Calu3 (cell line): ENCODE measurements around the gene CPEB4. TPM values are rescaled to one million over a fixed set of nuclear protein-coding genes. Genes with fewer than 3 reads are reported as not detected.

ENCODE experiments used
- BruUV-seq: library from RNA; stranded (reverse); fragments of 400-500 nt; replicated peaks from 2 replicates; lab custom pipeline; 2021; lab: Mats Ljungman, UMichigan
- CTCF ChIA-PET: fragments of 300-600 bp; sonication (Branson Sonifier 250); formaldehyde crosslinking; loops from one replicate; lab custom pipeline; 2022; ENCODE audit warnings: antibody characterized with exemption; lab: Charles Lee
- DNase-seq: peaks from one replicate; pipeline ENCODE4 v3.0.0; 2022
- H3K27ac Mint-ChIP-seq: one replicate; pipeline ENCODE4 v1.8.0; 2022; ENCODE audit warnings: mixed read lengths; ENCODE audit not compliant: unreplicated experiment
- H3K27me3 Mint-ChIP-seq: one replicate; pipeline ENCODE4 v1.8.0; 2022; ENCODE audit warnings: mixed read lengths; ENCODE audit not compliant: unreplicated experiment
- H3K36me3 Mint-ChIP-seq: one replicate; pipeline ENCODE4 v1.8.0; 2022; ENCODE audit warnings: mild to moderate bottlenecking, moderate library complexity, mixed read lengths; ENCODE audit not compliant: insufficient read depth, unreplicated experiment
- H3K4me1 Mint-ChIP-seq: one replicate; pipeline ENCODE4 v1.8.0; 2022; ENCODE audit warnings: mild to moderate bottlenecking, low read depth, mixed read lengths; ENCODE audit not compliant: unreplicated experiment
- H3K4me3 Mint-ChIP-seq: one replicate; pipeline ENCODE4 v1.8.0; 2022; ENCODE audit warnings: mild to moderate bottlenecking, low read depth, moderate library complexity, mixed read lengths; ENCODE audit not compliant: unreplicated experiment
- H3K9me3 Mint-ChIP-seq: one replicate; pipeline ENCODE4 v1.8.0; 2022; ENCODE audit warnings: low read depth, mixed read lengths; ENCODE audit not compliant: unreplicated experiment
- intact Hi-C: fragments of 100-400 bp; cut with micrococcal nuclease; formaldehyde crosslinking; loops from one replicate; pipeline ENCODE4 v1.10.0; 2022; ENCODE audit not compliant: unreplicated experiment
- total RNA-seq: library from RNA; stranded (reverse); gene quantifications from 2 replicates; pipeline ENCODE4 v1.2.3, GENCODE V29; 2022
- TF ChIP-seq, protein P1 (sequence below): fragments of 200-600 bp; IDR thresholded peaks from one replicate; pipeline ENCODE4 v1.8.0; 2022; ENCODE audit warnings: antibody characterized with exemption; ENCODE audit not compliant: unreplicated experiment

The CPEB4 gene
- total RNA-seq, 1 experiment from 2014 or later = 30.8 TPM

DNA sequence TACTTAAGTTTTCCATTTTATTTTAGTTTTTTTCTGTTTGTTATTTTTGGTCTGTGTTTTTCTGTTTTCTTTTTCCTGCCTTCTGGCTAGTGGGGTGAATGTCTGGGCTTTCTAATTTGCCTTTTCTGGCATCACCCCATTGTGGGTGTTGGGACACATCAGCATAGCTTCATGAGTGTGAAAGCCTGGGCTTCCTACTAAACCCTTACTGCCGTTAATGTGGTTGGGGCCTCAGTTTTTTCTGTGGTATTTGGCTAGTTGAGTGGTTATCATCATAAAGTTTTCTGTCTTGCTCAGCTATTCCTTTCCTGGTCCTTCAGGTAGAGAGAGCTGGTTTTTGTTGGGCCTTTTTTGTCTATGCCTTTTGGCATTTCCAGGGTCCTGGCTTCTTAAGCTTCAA is 122.2 kb downstream of the CPEB4 start:
- DNase-seq = no peak
- no peak overlapping the region for H3K4me3 Mint-ChIP-seq
- H3K36me3 Mint-ChIP-seq = no peaks in the 10 kb centered on the region
- CTCF ChIA-PET = no interaction called here
- H3K27ac Mint-ChIP-seq = no peak overlapping the region
- no peaks in the 10 kb centered on the region for H3K4me1 Mint-ChIP-seq
- H3K9me3 Mint-ChIP-seq = no peaks in the 10 kb centered on the region
- TF ChIP-seq, protein P1, sequence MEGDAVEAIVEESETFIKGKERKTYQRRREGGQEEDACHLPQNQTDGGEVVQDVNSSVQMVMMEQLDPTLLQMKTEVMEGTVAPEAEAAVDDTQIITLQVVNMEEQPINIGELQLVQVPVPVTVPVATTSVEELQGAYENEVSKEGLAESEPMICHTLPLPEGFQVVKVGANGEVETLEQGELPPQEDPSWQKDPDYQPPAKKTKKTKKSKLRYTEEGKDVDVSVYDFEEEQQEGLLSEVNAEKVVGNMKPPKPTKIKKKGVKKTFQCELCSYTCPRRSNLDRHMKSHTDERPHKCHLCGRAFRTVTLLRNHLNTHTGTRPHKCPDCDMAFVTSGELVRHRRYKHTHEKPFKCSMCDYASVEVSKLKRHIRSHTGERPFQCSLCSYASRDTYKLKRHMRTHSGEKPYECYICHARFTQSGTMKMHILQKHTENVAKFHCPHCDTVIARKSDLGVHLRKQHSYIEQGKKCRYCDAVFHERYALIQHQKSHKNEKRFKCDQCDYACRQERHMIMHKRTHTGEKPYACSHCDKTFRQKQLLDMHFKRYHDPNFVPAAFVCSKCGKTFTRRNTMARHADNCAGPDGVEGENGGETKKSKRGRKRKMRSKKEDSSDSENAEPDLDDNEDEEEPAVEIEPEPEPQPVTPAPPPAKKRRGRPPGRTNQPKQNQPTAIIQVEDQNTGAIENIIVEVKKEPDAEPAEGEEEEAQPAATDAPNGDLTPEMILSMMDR = no peak
- BruUV-seq = no TSS peak
- peaks cover 77% of the 10 kb centered on the region for H3K27me3 Mint-ChIP-seq
- intact Hi-C loops = no loop called here

DNA sequence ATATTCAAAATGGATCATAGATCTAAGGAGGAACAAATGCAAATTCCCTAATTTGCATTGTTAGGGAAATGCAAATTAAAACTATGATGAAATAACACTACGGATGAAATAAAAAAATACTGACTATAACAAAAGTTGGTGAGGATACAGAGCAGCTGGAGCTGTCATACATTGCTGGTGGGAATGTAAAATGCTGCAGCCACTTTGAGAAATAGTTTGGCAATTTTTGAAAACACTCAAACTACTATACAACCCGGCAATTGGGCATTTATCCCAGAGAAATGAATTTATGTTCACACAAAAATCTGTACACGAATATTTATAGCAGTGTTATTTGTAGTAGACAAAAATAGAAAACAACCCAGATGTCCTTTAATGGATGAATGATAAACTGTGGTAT is 123.3 kb downstream of the CPEB4 start:
- Mint-ChIP-seq H3K4me3 (no peak overlapping the region), H3K27ac (no peak overlapping the region), H3K27me3 (peaks cover 67% of the 10 kb centered on the region), H3K9me3 (no peaks in the 10 kb centered on the region), H3K36me3 (no peaks in the 10 kb centered on the region), H3K4me1 (no peaks in the 10 kb centered on the region)
- CTCF ChIA-PET = no interaction called here
- no TSS peak for BruUV-seq
- intact Hi-C loops = no loop called here
- TF ChIP-seq, protein P1 = no peak
- no peak for DNase-seq

Other genes starting within 250 kb of the CPEB4 start
- not detected in 2 replicates for gene C5orf47, start 100.8 kb downstream of the CPEB4 start, total RNA-seq
- not detected in 2 replicates for gene NSG2, start 157.4 kb downstream of the CPEB4 start, total RNA-seq